Measurements from ENCODE around the gene PPP2R3A. TPM values are rescaled to one million over a fixed set of nuclear protein-coding genes. Genes with fewer than 3 reads are reported as not detected.

Gene PPP2R3A, protein sequence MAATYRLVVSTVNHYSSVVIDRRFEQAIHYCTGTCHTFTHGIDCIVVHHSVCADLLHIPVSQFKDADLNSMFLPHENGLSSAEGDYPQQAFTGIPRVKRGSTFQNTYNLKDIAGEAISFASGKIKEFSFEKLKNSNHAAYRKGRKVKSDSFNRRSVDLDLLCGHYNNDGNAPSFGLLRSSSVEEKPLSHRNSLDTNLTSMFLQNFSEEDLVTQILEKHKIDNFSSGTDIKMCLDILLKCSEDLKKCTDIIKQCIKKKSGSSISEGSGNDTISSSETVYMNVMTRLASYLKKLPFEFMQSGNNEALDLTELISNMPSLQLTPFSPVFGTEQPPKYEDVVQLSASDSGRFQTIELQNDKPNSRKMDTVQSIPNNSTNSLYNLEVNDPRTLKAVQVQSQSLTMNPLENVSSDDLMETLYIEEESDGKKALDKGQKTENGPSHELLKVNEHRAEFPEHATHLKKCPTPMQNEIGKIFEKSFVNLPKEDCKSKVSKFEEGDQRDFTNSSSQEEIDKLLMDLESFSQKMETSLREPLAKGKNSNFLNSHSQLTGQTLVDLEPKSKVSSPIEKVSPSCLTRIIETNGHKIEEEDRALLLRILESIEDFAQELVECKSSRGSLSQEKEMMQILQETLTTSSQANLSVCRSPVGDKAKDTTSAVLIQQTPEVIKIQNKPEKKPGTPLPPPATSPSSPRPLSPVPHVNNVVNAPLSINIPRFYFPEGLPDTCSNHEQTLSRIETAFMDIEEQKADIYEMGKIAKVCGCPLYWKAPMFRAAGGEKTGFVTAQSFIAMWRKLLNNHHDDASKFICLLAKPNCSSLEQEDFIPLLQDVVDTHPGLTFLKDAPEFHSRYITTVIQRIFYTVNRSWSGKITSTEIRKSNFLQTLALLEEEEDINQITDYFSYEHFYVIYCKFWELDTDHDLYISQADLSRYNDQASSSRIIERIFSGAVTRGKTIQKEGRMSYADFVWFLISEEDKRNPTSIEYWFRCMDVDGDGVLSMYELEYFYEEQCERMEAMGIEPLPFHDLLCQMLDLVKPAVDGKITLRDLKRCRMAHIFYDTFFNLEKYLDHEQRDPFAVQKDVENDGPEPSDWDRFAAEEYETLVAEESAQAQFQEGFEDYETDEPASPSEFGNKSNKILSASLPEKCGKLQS (N-terminal part only)
- total RNA-seq = 9.9 and 10.4 TPM in 2 replicates

DNA sequence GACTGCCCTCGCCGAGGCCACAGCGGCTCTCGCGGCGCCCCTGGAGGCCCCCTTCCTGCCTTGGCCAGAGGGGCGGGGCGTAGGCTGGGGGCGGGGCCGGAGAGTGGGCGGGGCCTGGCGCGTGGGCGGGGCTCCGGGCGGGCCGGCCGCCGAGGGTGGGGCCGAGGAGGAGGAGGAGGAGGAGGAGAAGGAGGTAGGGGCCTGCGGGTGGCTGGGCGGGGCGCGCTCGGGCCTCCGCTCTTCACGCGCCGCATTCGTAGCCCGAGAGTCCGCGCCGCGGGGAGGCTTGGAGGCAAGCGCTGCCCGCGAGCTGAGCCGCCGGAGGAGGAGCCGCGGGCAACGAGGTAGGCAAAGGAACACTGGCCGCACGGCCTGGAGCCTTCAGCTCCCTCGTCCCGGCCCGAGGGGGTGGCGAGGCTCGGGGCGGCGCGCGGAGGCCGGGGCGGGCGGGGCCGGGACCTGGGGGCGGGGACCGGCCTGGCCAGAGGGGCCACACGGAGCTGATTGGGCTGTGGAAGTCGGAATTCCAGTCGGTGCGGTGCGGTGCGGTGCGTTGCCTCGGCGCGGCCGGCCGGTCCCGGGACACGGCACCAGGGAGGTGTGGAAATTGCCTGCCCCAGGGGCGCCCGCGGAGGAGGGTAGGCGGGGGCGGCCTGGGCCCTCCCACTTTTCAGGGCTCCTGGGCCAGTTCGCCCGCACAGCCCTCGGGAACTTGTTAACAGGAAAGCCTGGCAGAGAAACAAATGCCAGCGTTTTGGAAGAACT is at the start of gene PPP2R3A:
Gene PPP2R3A, plus strand, starts transcription at position 223 of the 765 bp plus-strand sequence. CDS start 35,771 bp downstream, outside the sequence.

DNA sequence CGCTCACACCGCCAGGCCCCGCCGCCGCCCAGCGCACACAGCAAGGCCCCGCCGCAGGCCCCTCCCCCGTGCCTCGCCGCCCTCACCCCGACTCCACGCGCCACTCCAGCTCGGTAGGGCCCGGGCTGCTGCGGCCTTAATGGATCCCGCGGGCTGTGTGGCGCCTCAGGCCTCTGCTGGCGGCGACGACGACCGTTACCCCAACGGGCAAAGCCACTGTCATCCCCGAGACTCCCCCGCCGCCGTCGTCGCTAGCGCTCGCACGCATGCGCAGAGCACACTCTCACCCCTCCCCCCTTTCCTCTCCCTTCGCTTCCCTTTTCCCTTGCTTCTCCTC is 230.5 kb downstream of the PPP2R3A start, which contains the start of gene MSL2:
Gene MSL2, minus strand, starts transcription at position 272 of the 337 bp plus-strand sequence. CDS start 1,222 bp downstream, outside the sequence.

Other genes with a start within 250 kb of the PPP2R3A start
- gene MSL2, start 230.6 kb downstream of the PPP2R3A start, total RNA-seq = 6.6 and 11.7 TPM in 2 replicates